ENCODE measurements around the gene ATP6V0E2.

The ATP6V0E2 gene

DNA sequence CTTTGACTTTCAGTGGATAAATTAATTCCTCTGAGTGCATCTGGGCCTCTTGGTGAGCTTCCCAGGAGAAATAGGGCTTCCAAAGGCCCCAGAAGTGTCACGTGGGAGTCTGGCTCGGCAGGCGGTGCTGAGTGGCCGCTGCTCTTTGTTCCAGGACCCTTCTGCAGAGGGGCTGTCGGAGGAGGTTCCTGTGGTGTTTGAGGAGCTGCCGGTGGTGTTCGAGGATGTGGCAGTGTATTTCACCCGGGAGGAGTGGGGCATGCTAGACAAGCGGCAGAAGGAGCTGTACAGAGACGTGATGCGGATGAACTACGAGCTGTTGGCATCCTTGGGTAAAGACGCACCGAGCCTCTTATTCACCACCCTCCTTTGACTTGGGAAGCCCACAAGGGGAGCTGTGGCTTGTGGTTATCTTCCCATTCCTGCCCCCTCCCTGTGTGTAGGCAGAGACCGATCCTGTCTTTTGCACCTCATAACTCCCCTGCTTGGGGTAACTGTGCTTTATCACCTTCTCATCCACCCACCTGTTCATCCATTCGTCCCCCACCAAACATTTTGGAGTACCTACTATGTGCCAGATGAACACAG, 23.7 kb upstream of the ATP6V0E2 start:
- Histone ChIP-seq H3K36me3 (peaks cover 35% of the 10 kb centered on the region), H3K4me3 (ENCODE audit: low read depth in 1 of 2, low read length in 1 of 2) (no peak overlapping the region), H3K27ac (no peak overlapping the region), H3K27me3 (no peaks in the 10 kb centered on the region), H3K9me3 (no peaks in the 10 kb centered on the region), H3K4me1 (ENCODE audit: control insufficient read depth in 1 of 2, insufficient read depth in 1 of 2, low read depth in 1 of 2, low read length in 1 of 2) (no peaks in the 10 kb centered on the region)
- no peak for TF ChIP-seq CTCF (IDR thresholded peaks at IDR 0.05)

DNA sequence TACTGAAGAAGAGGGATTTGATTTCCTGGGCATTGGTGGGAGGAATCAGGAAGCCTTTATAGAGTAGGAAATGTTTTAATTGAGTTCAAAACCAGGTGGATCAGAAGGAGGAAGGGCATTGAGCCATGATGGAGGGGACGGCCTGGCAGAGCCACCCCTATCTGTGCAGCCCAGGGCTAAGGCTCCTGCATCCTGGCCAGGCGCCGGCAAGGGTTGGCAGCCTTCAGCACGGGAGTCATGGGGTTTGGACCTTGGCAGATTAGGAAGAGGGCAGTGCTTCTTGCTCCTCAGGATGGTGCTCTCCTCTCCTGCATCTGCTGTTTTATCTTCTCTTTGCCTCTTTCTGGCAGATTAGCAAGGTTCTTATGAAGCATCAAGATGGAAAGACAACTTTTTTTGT, 23.1 kb upstream of the ATP6V0E2 start:
- no peak overlapping the region for H3K4me3 ChIP-seq (ENCODE audit: low read depth in 1 of 2, low read length in 1 of 2)
- no peaks in the 10 kb centered on the region for H3K4me1 ChIP-seq (ENCODE audit: control insufficient read depth in 1 of 2, insufficient read depth in 1 of 2, low read depth in 1 of 2, low read length in 1 of 2)
- H3K9me3 ChIP-seq = no peaks in the 10 kb centered on the region
- no peak overlapping the region for H3K27ac ChIP-seq
- TF ChIP-seq CTCF (IDR thresholded peaks at IDR 0.05) = no peak
- no peaks in the 10 kb centered on the region for H3K27me3 ChIP-seq
- peaks cover 35% of the 10 kb centered on the region for H3K36me3 ChIP-seq

DNA sequence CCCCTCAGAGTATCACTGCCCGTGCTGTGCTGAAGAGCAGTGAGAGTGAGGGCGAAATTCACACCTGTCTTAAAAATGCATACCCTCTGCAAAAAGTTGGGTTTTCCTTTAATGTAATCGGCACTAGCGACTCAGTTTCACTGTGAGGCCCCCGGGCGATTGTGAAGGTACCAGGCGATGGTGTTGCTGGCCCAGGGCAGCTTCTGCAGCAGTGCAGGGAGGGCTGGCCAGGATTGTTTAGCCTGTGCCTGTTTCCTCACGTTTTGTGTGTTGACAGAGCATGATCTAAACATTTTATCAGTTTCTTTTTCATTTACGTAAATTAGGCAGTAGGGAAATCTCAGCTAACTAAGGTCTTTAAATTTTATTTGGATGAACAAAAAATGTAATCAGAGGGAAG, 22.3 kb upstream of the ATP6V0E2 start:
- no peak for TF ChIP-seq CTCF (IDR thresholded peaks at IDR 0.05)
- Histone ChIP-seq H3K9me3 (no peaks in the 10 kb centered on the region), H3K4me3 (ENCODE audit: low read depth in 1 of 2, low read length in 1 of 2) (no peak overlapping the region), H3K4me1 (ENCODE audit: control insufficient read depth in 1 of 2, insufficient read depth in 1 of 2, low read depth in 1 of 2, low read length in 1 of 2) (no peaks in the 10 kb centered on the region), H3K27me3 (no peaks in the 10 kb centered on the region), H3K27ac (no peak overlapping the region), H3K36me3 (peaks cover 30% of the 10 kb centered on the region)

DNA sequence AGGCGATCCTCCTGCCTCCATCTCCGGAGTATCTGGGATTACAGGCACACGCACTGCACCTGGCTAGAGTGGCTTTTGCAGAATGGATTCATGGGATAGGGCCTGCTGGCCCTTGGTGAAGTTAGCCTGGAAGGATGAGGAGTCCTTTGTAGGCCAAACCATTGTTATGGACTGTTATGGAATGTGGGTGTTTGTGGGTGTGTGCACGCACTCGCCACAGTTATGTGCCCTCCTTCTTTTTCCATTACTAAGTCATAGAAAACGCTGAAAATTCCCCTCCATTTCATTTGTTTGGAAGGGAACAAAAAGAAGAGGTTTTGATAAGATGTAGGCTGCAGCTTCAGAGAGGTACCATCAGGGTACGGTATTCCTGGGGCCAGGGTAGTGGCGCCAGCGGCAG, 20.6 kb upstream of the ATP6V0E2 start:
- peaks cover 22% of the 10 kb centered on the region for H3K36me3 ChIP-seq
- H3K4me3 ChIP-seq (ENCODE audit: low read depth in 1 of 2, low read length in 1 of 2) = no peak overlapping the region
- no peak overlapping the region for H3K27ac ChIP-seq
- H3K9me3 ChIP-seq = no peaks in the 10 kb centered on the region
- TF ChIP-seq CTCF (IDR thresholded peaks at IDR 0.05) = no peak
- H3K4me1 ChIP-seq (ENCODE audit: control insufficient read depth in 1 of 2, insufficient read depth in 1 of 2, low read depth in 1 of 2, low read length in 1 of 2) = no peaks in the 10 kb centered on the region
- no peaks in the 10 kb centered on the region for H3K27me3 ChIP-seq

- no peak overlapping the region for H3K27ac ChIP-seq
- no peak overlapping the region for H3K4me3 ChIP-seq (ENCODE audit: low read depth in 1 of 2, low read length in 1 of 2)
- peaks cover 24% of the 10 kb centered on the region for H3K36me3 ChIP-seq
- H3K27me3 ChIP-seq = no peaks in the 10 kb centered on the region
- H3K9me3 ChIP-seq = no peaks in the 10 kb centered on the region
- no peak for TF ChIP-seq CTCF (IDR thresholded peaks at IDR 0.05)
- H3K4me1 ChIP-seq (ENCODE audit: control insufficient read depth in 1 of 2, insufficient read depth in 1 of 2, low read depth in 1 of 2, low read length in 1 of 2) = no peaks in the 10 kb centered on the region
Measured at GRCh38 chr7:149854611-149855360, 19.0 kb upstream of the ATP6V0E2 start.
